Keratinocyte (primary cell): Measurements from ENCODE around the gene ZBTB38.

Source experiments
- CTCF ChIP-seq, 3 experiments: IDR thresholded peaks in 1 of 3; conservative IDR thresholded peaks in 1 of 3; optimal IDR thresholded peaks in 1 of 3; 2 replicates in 2 of 3; 3 replicates in 1 of 3; pipeline versions ENCODE3 to v1.5.1; 2011; ENCODE audit warnings: low read length in 3 of 3, mild to moderate bottlenecking in 3 of 3, moderate library complexity in 2 of 3, control low read depth in 1 of 3, inconsistent platforms in 1 of 3; ENCODE audit not compliant: insufficient read depth in 2 of 3; ENCODE audit errors: extremely low read depth in 1 of 3
- EZH2 ChIP-seq: IDR thresholded peaks from one replicate; pipeline ENCODE4 v1.6.1; 2012; ENCODE audit warnings: inconsistent platforms, mild to moderate bottlenecking, low read length, moderate library complexity

- TF ChIP-seq CTCF (optimal IDR thresholded peaks at IDR 0.05 in 1 of 3, IDR thresholded peaks at IDR 0.05 in 1 of 3, conservative IDR thresholded peaks at IDR 0.05 in 1 of 3; ENCODE audit: extremely low read depth in 1 of 3, insufficient read depth in 2 of 3, low read length in 3 of 3) (no peak), EZH2 (no peak)
These were observed 36.7 kb downstream of the ZBTB38 start for GRCh38 chr3:141405025-141405424.
